HG03066 (cell line): ENCODE results near the gene DDAH2.

Experiments used
- ATAC-seq: cut with Tn5 transposase; IDR thresholded peaks from one replicate; pipeline ENCODE4 v1.9.1; 2021; ENCODE audit warnings: low read depth; ENCODE audit not compliant: unreplicated experiment

DDAH2 gene

GRCh38 chr6:31728767-31729514, at the start of gene DDAH2:
Gene DDAH2, minus strand, starts transcription at chr6:31729299. Its CDS starts 138 bp downstream, at chr6:31729161.
- ATAC-seq, result no peak

GRCh38 chr6:31778193-31778592, 49.1 kb upstream of the DDAH2 start:
- ATAC-seq, result no peak

GRCh38 chr6:31777667-31778050, 48.6 kb upstream of the DDAH2 start:
- ATAC-seq, result no peak

- ATAC-seq, result peak; percentile 73
Observed at GRCh38 chr6:31776989-31777666, 48.0 kb upstream of the DDAH2 start, which contains the start of gene VWA7. Gene VWA7, minus strand, starts transcription at chr6:31777328. Its CDS starts 549 bp downstream, at chr6:31776779.

- ATAC-seq, result peak; percentile 5
Observed at GRCh38 chr6:31776485-31776988, 47.4 kb upstream of the DDAH2 start.

GRCh38 chr6:31775633-31776484, 46.8 kb upstream of the DDAH2 start:
- ATAC-seq, result no peak

GRCh38 chr6:31775184-31775583, 46.1 kb upstream of the DDAH2 start:
- no peak for ATAC-seq

GRCh38 chr6:31771992-31772358, 42.9 kb upstream of the DDAH2 start:
- ATAC-seq, result no peak

- no peak for ATAC-seq
Observed at GRCh38 chr6:31770860-31771259, 41.8 kb upstream of the DDAH2 start.

- ATAC-seq, result no peak
Observed at GRCh38 chr6:31769684-31770371, 40.7 kb upstream of the DDAH2 start.

- no peak for ATAC-seq
Observed at GRCh38 chr6:31768363-31769257, 39.5 kb upstream of the DDAH2 start.

- no peak for ATAC-seq
Observed at GRCh38 chr6:31767096-31767645, 38.1 kb upstream of the DDAH2 start.

- no peak for ATAC-seq
Observed at GRCh38 chr6:31765910-31766794, 37.1 kb upstream of the DDAH2 start.

GRCh38 chr6:31765559-31765909, 36.4 kb upstream of the DDAH2 start:
- ATAC-seq, result no peak

GRCh38 chr6:31764198-31764597, 35.1 kb upstream of the DDAH2 start:
- ATAC-seq, result no peak

GRCh38 chr6:31763619-31763940, 34.5 kb upstream of the DDAH2 start:
- no peak for ATAC-seq

GRCh38 chr6:31762878-31763618, 33.9 kb upstream of the DDAH2 start:
- no peak for ATAC-seq

- ATAC-seq, result no peak
Observed at GRCh38 chr6:31762356-31762755, 33.3 kb upstream of the DDAH2 start, which contains the start of gene SAPCD1. Gene SAPCD1, plus strand, starts transcription at chr6:31762656. Its CDS starts 399 bp downstream, at chr6:31763055.
